AG04449 (cell line): ENCODE measurements around the gene DNAH12.

Experiments used
- CTCF ChIA-PET: fragments of 350-600 bp; formaldehyde crosslinking; extraction: SDS; loops from one replicate; lab custom pipeline; 2021; ENCODE audit warnings: antibody characterized with exemption; lab: Yijun Ruan, JAX
- POLR2A ChIA-PET: fragments of 400-600, 350-600 bp; formaldehyde crosslinking; extraction: SDS; loops from one replicate; lab custom pipeline; 2020; ENCODE audit warnings: antibody characterized with exemption, inconsistent platforms; lab: Yijun Ruan, JAX
- DNase-seq: peaks from one replicate; pipeline ENCODE4 v3.0.0-alpha.2; 2010; ENCODE audit warnings: low read depth, low spot score
- H3K4me3 ChIP-seq: 2 replicates; pipeline ENCODE4 v1.5.1; 2011; ENCODE audit warnings: low read depth, mild to moderate bottlenecking, control low read depth, low read length
- TF ChIP-seq, protein P1 (sequence below): IDR thresholded peaks from one replicate; pipeline ENCODE4 v1.5.1; 2011; ENCODE audit warnings: mild to moderate bottlenecking, moderate library complexity, low read length, control low read depth, inconsistent platforms; ENCODE audit not compliant: insufficient read depth; ENCODE audit errors: missing control alignments

DNAH12 gene

GRCh38 chr3:57569859-57570450 lies 25.8 kb upstream of the DNAH12 start:
- TF ChIP-seq, protein P1, sequence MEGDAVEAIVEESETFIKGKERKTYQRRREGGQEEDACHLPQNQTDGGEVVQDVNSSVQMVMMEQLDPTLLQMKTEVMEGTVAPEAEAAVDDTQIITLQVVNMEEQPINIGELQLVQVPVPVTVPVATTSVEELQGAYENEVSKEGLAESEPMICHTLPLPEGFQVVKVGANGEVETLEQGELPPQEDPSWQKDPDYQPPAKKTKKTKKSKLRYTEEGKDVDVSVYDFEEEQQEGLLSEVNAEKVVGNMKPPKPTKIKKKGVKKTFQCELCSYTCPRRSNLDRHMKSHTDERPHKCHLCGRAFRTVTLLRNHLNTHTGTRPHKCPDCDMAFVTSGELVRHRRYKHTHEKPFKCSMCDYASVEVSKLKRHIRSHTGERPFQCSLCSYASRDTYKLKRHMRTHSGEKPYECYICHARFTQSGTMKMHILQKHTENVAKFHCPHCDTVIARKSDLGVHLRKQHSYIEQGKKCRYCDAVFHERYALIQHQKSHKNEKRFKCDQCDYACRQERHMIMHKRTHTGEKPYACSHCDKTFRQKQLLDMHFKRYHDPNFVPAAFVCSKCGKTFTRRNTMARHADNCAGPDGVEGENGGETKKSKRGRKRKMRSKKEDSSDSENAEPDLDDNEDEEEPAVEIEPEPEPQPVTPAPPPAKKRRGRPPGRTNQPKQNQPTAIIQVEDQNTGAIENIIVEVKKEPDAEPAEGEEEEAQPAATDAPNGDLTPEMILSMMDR: no peak
- ChIA-PET CTCF (interaction anchor here (1.9 kb wide), 1 partner anchor 173 kb away, joined by 6 read pairs; no protein-coding TSS in a partner anchor), POLR2A (no interaction called here)
- DNase-seq: no peak
- no peak overlapping the region for H3K4me3 ChIP-seq

- ChIA-PET CTCF (no interaction called here), POLR2A (no interaction called here)
- TF ChIP-seq, protein P1: no peak
- H3K4me3 ChIP-seq: no peak overlapping the region
- no peak for DNase-seq
Measured at GRCh38 chr3:57559526-57559925, 15.4 kb upstream of the DNAH12 start.

GRCh38 chr3:57557085-57557537 lies 13.0 kb upstream of the DNAH12 start:
- DNase-seq: no peak
- POLR2A ChIA-PET: interaction anchor here (1.4 to 2.1 kb wide), 2 partner anchors 40 to 329 kb away, joined by 4 to 11 read pairs; partner anchors contain the start of genes APPL1 and ARF4
- TF ChIP-seq, protein P1: no peak
- peak overlapping the region; percentile 84 for H3K4me3 ChIP-seq
- CTCF ChIA-PET: interaction anchor here (0.8 to 1.6 kb wide), 3 partner anchors 37 to 329 kb away, joined by 3 to 5 read pairs (median 3); no protein-coding TSS in a partner anchor

GRCh38 chr3:57556459-57557084 lies 12.4 kb upstream of the DNAH12 start:
- DNase-seq: no peak
- TF ChIP-seq, protein P1: no peak
- POLR2A ChIA-PET: interaction anchor here (0.6 to 2.1 kb wide), 3 partner anchors 40 to 448 kb away, joined by 3 to 11 read pairs (median 4); partner anchors contain the start of genes APPL1 and ARF4
- peak overlapping the region; percentile 84 for H3K4me3 ChIP-seq
- CTCF ChIA-PET: interaction anchor here (0.8 to 1.4 kb wide), 3 partner anchors 38 to 328 kb away, joined by 3 to 4 read pairs (median 3); no protein-coding TSS in a partner anchor

DNA sequence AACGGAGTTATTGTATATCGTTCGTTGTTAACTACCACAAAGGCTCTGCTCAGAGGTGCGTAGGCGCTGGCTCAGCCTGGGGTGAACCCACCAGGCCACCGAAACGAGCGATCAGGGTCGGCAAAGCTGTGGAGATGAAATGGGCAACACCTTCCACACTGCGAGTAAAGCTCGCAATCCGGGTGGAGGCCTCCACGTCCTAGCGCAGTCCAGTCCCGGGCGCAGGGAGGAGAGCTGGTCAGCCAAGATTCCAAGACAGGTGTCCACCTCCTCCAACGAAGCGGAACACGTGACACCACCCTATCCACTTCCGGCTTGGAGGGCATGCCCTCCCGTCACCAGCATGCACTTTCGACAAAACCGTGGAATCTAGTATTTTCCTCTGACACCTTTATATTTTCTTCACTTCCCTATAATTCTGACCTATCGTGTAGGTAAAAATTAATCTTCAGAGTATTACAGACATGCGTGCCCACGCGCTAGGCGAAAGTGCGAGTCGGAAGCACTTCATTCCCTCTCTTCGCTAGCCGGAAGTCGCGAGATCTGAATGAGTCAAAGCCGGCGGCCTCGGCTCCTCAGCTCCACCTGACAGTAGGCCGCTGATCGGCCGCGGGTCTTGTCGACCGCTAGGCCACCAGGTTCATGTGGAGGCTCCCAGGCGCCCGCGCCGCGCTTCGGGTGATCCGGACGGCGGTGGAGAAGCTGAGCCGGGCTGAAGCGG lies 11.8 kb upstream of the DNAH12 start, which contains the start of gene PDE12:
Gene PDE12, plus strand, starts transcription at position 537 of the 721 bp plus-strand sequence. Its CDS starts 106 bp downstream, at position 643.
- peak within 1 kb of the TSS; percentile 84 for H3K4me3 ChIP-seq
- ChIA-PET CTCF (interaction anchor here (0.8 to 1.4 kb wide), 3 partner anchors 38 to 327 kb away, joined by 3 to 4 read pairs (median 3); no protein-coding TSS in a partner anchor), POLR2A (interaction anchor here (0.5 to 2.1 kb wide), 5 partner anchors 22 to 449 kb away, joined by 3 to 11 read pairs (median 3); partner anchors contain the start of genes APPL1 and ARF4)
- DNase-seq: peak; percentile 57
- TF ChIP-seq, protein P1: no peak
